Stimulated activated naive CD4-positive, alpha-beta T cell treated with Interleukin-2 at 50 U/mL for 16 hours (primary cell): Measurements from ENCODE around the gene ATP6V1E1.
"Not testable (repeated sequence)": the region's sequence is repeated elsewhere in the genome, so short reads cannot be mapped to it uniquely, and the experiment has no call there.

Source experiments
- DNase-seq: peaks from one replicate; lab custom pipeline; 2025; lab: John Stamatoyannopoulos, UW

The ATP6V1E1 gene

GRCh38 chr22:17628406-17629172, at the start of gene ATP6V1E1:
Gene ATP6V1E1 (minus strand): TSS chr22:17628749. CDS start chr22:17628635, 114 bp downstream.
- DNase-seq = peak; percentile 95

GRCh38 chr22:17675584-17675983, 47.0 kb upstream of the ATP6V1E1 start:
- DNase-seq = no peak

GRCh38 chr22:17674152-17674551, 45.6 kb upstream of the ATP6V1E1 start:
- no peak for DNase-seq

GRCh38 chr22:17672417-17672991, 44.0 kb upstream of the ATP6V1E1 start:
- peak; percentile 2 for DNase-seq

GRCh38 chr22:17671521-17672092, 43.1 kb upstream of the ATP6V1E1 start:
- not testable (repeated sequence) for DNase-seq

GRCh38 chr22:17665854-17666253, 37.3 kb upstream of the ATP6V1E1 start:
- no peak for DNase-seq

- DNase-seq = no peak
These were observed 36.7 kb upstream of the ATP6V1E1 start for GRCh38 chr22:17665248-17665647.

GRCh38 chr22:17664414-17665055, 36.0 kb upstream of the ATP6V1E1 start:
- no peak for DNase-seq

- no peak for DNase-seq
These were observed 28.4 kb upstream of the ATP6V1E1 start for GRCh38 chr22:17656870-17657395.

GRCh38 chr22:17655289-17655688, 26.7 kb upstream of the ATP6V1E1 start:
- no peak for DNase-seq

- DNase-seq = no peak
These were observed 20.0 kb upstream of the ATP6V1E1 start for GRCh38 chr22:17648569-17648968.

- DNase-seq = no peak
These were observed 19.4 kb upstream of the ATP6V1E1 start for GRCh38 chr22:17647991-17648390.

GRCh38 chr22:17647452-17647851, 18.9 kb upstream of the ATP6V1E1 start:
- no peak for DNase-seq

GRCh38 chr22:17642357-17642756, 13.8 kb upstream of the ATP6V1E1 start:
- DNase-seq = not testable (repeated sequence)

GRCh38 chr22:17641269-17641668, 12.7 kb upstream of the ATP6V1E1 start:
- DNase-seq = no peak

GRCh38 chr22:17639247-17639741, 10.7 kb upstream of the ATP6V1E1 start:
- DNase-seq = no peak

GRCh38 chr22:17638432-17639246, 10.1 kb upstream of the ATP6V1E1 start, which contains the start of gene BCL2L13:
Gene BCL2L13 (plus strand): TSS chr22:17638757. CDS start chr22:17655712, 16,955 bp downstream.
- DNase-seq = peak; percentile 84

GRCh38 chr22:17638182-17638431, 9.6 kb upstream of the ATP6V1E1 start:
- DNase-seq = no peak

- no peak for DNase-seq
These were observed 9.1 kb upstream of the ATP6V1E1 start for GRCh38 chr22:17637490-17638181.

GRCh38 chr22:17636850-17637249, 8.3 kb upstream of the ATP6V1E1 start:
- not testable (repeated sequence) for DNase-seq

- DNase-seq = no peak
These were observed 6.1 kb upstream of the ATP6V1E1 start for GRCh38 chr22:17634696-17635095.
